GM12872 (cell line): ENCODE data around the gene GMDS.

Source experiments
- CTCF ChIP-seq: IDR thresholded peaks from 3 replicates; pipeline ENCODE4 v1.5.1; 2011; ENCODE audit warnings: low read depth, mild to moderate bottlenecking, low read length, moderate library complexity; ENCODE audit not compliant: insufficient read depth

The GMDS gene

GRCh38 chr6:1615151-1615852 is 630.1 kb downstream of the GMDS start:
- TF ChIP-seq CTCF = no peak

GRCh38 chr6:1614448-1615150 is 630.8 kb downstream of the GMDS start:
- TF ChIP-seq CTCF = no peak

GRCh38 chr6:1613688-1614447 is 631.5 kb downstream of the GMDS start:
- no peak for TF ChIP-seq CTCF

- no peak for TF ChIP-seq CTCF
These were observed 632.1 kb downstream of the GMDS start for GRCh38 chr6:1613346-1613687.

- no peak for TF ChIP-seq CTCF
These were observed 632.5 kb downstream of the GMDS start for GRCh38 chr6:1612974-1613306.

GRCh38 chr6:1612299-1612973 is 633.0 kb downstream of the GMDS start:
- no peak for TF ChIP-seq CTCF

GRCh38 chr6:1611572-1612298 is 633.7 kb downstream of the GMDS start:
- TF ChIP-seq CTCF = no peak
